HuH-7.5 (cell line): ENCODE results near the gene DPY19L3.
"Not testable (repeated sequence)": the region's sequence is repeated elsewhere in the genome, so short reads cannot be mapped to it uniquely, and the experiment has no call there.

Experiments
- DNase-seq: peaks from one replicate; pipeline ENCODE4 v3.0.0; 2011; ENCODE audit warnings: low spot score

The DPY19L3 gene, protein sequence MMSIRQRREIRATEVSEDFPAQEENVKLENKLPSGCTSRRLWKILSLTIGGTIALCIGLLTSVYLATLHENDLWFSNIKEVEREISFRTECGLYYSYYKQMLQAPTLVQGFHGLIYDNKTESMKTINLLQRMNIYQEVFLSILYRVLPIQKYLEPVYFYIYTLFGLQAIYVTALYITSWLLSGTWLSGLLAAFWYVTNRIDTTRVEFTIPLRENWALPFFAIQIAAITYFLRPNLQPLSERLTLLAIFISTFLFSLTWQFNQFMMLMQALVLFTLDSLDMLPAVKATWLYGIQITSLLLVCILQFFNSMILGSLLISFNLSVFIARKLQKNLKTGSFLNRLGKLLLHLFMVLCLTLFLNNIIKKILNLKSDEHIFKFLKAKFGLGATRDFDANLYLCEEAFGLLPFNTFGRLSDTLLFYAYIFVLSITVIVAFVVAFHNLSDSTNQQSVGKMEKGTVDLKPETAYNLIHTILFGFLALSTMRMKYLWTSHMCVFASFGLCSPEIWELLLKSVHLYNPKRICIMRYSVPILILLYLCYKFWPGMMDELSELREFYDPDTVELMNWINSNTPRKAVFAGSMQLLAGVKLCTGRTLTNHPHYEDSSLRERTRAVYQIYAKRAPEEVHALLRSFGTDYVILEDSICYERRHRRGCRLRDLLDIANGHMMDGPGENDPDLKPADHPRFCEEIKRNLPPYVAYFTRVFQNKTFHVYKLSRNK

DNA sequence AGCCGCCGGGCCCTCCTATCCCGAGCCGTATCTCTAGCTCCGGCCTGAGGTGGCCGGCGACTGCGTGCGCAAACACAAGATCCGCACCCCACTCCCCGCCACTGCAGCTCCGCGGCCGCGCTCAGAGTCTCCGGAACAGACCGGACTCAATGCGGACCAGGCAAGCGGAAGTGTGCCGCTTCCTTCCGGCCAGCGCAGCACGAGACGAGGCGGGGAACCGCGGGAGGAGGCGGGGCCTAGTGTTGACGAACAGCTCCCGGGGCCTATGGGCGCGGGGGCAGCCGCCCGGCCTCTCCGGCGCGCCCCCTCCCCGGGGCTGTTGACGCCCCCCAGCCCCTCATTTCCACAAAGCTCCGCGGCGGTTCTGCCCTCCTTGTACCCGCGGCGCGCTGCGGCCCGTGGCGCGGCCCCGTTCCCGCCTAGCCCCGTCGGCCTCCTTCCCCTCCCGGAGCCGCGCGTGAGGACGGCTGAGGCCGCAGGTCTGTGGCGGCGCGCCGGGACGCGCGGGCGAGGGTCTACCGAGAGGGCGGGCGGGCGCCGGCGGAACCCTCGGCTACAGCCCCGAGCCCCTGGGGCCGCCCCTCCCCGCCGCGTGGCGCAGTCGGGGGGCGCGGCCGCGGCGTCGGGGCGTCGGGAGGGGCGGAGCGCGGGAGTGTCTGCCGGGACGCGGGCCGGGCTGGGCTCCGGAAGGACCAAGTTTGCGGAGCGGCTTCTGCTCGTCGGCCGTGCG, at the start of gene DPY19L3:
Gene DPY19L3, plus strand, starts transcription at position 340 of the 730 bp plus-strand sequence. CDS start 2,484 bp downstream, outside the sequence.
- peak; percentile 86 for DNase-seq

DNA sequence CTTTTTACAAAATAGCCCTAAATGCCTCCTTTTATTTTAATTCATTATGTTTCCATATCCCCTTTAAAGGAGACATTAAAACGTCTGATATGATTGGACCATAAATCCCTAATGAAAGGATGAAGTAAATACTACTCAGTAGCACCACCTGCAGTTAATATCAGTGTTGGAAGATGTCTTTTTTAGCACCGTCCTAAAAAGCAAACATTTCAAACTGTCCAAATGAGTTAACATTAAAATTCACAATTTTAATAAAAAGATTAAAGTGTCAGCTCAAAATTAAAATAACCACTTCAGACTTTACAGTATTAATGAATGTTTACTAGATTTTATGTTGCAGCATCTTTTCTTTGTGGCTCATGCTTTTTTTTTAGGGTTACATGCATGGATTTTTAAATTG, 47.9 kb upstream of the DPY19L3 start:
- no peak for DNase-seq

DNA sequence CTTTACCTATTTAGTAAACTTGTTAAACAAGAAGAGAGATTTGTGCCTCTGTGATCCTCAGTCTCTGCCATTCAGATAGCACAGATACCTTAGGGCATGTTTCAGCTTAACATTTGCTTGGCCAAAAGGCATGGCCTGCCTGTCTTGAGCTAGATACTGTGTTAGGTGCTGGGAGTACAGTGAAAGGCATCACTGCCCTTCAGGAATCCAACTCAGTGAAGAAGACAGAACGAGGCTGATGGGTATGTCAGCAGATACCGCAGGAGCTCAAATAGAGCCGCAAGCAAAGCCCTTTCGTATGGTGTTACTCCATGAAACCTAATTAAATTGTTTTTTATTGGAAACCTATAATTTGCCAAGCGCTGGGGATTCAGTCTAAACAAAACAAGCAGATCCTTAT, 47.2 kb upstream of the DPY19L3 start:
- DNase-seq = no peak

DNA sequence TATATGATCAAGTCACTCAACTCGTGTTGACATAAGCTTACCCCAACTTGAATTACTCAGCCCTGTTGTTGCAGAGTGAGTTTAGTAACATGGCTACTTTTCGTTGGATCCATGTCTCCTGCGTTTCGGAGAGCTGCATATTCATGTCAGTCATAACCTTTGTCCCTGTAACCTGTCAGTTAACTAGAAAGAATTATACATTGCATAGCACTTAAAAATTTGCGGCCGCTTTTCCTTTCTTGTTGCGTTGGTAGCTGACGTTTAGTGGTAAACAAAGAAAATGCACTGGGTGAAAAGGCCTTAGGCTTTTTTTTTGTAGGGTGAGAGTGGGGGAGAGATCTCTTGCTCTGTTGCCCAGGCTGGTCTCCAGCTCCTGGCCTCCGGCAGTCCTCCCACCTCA, 46.0 kb upstream of the DPY19L3 start:
- DNase-seq = no peak

DNA sequence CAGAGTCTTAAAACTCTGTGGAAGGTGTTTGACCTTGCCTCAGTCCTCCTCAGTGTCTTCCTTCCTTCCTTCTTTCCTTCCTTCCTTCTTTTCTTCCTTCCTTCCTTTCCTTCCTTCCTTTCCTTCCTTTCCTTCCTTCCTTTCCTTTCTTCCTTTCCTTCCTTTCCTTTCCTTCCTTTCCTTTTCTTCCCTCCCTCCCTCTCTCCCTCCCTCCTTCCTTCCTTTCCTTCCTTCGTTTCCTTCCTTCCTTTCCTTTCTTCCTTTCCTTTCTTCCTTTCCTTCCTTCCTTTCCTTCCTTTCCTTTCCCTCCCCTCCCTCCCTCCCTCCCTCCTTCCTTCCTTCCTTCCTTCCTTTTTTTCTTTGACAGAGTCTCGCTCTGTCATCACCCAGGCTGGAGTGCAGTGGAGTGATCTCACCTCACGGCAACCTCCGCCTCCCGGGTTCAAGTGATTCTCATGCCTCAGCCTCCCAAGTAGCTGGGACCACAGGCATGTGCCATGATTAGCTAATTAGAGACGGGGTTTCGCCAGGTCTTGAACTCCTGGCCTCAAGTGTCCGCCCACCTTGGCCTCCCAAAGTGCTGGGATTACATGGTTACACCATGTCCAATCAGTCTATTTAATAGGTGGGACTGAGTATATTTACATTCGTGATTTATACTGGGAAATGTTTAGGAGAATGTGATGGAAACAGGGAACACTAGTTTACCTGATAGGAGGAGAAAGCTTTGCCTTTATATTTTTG, 43.8 kb upstream of the DPY19L3 start:
- DNase-seq = no peak

DNA sequence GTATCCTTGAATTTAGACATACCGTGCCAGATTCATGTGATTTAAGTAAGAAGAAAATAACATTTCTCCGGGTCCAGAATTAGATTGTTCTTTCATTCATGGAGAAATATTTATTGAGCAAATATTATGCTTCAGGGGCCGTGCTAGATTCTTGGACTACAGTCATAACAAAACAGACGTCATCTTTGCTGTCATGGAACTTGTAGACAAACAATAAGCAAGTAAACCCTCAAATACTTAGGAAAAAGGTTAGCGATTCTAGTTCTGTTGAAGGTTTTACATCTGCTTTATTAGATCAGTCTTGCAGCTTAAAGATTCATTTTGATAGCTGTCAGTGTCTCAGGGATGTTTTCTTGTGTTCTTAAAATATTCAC, 43.3 kb upstream of the DPY19L3 start:
- no peak for DNase-seq

DNA sequence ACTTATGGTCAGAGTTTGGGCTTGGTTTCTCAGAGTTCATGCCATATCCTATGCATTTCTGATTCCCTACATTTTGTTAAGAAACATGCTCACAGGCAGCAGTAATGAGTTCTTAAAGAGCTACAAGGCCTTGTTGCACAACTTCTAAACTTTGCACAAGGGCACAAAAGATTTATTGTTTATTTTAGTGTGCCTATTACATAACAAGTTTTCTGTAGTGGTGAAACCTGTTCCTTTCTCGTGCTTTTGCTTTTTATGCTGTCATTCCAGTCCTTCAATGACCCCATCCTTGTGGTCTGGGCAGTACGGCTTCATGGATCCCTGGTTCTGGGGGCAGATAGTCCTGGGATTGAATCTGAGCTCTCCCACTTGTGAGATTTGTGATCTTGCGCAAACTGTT, 42.4 kb upstream of the DPY19L3 start:
- no peak for DNase-seq

DNA sequence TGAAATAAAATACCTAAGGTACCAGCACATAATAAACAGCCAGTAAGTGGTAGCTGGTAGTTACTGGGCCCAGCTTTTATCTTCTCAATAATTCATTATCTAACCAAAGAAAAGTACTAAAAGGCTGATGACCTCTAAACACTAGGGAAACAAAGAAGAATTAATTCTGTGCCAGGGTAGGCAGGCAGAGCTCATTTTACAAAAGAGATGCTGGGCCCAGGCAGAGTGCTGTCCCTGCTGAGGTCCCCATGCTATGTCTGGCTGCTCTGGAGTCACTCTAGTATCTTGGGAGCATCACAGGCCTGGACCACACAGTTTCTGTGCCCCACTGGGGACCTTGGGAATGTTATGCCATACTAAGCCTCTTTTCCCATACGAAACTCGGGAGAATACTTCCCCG, 41.9 kb upstream of the DPY19L3 start:
- DNase-seq = no peak

DNA sequence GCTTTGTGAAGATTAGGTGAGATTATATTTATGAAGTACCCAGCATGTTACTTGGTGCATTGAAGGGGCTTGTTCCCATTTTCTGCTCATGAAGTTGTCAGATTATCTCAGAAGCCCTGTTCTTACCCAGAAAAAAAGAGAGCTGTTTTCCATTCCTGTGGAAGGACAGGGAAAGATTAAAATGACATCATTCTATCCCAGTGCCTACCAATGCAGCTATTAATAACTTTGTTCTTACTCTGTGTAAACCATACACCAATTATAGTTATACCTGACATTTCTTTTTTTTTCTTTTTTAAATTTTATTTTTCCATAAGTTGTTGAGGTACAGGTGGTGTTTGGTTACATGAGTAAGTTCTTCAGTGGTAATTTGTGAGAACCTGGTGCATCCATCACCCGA, 41.5 kb upstream of the DPY19L3 start:
- no peak for DNase-seq

DNA sequence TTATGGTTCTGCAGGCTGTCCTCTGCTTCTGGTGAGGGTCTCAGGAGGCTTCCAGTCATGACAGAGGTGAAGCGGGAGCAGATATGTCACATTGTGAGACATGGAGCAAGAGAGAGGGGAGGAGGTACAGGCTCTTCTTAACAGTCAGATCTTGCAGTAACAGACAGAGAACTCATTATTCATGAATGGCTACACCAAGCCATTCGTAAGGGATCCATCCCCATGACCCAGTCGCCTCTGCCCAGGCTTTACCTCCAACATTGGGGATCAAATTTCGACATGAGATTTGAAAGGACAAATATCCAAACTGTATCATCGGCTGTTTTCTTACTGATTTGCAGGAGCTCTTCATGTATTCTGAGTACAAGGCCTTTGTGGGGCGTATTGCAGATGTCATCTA, 38.5 kb upstream of the DPY19L3 start:
- DNase-seq = no peak

DNA sequence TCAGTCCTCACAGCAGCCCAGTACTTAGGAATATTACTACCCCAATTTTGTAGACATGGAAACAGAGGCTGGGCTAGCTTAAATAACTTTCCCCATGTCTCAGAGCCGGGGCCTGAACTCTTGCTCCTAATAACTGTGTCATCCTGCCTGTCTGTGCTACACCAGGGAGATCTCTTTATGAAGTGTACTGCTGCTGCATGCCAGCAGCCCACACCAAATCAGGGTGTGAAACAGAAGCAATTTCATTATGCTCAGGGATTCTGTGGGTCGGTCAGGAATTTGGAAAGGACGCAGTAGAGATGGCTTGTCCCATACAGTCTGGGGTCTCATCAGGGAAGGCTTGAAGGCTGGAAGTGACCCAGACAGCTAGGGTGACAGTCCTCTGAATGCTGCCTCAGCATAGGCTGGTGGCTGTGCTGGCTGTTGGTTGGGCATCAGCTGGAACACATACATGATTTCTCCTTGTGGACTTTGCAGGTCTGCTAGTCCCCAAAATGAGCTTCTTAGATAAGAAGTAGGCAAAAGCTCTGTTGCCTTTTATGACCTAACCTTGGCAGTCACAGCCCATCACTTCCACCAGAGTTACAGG, 37.5 kb upstream of the DPY19L3 start:
- no peak for DNase-seq

DNA sequence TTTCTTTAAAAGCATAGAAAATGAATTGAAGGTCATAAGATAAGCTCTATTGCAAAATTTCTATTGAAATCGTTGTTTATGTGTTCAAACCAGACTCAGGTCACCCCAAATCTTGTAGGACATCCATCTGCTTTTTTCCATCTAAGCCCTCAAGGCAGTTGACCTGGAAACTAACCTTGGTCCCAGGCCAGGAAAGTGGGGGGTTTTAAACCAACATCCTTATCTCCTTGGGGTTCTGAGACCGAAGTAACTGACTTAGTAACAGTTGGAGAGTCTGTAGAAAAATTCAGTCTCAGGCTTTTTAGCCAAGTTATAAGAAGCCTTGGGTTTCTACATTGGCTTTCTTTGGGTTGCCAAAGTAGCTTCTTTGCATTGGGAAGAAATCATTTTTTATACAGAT, 36.8 kb upstream of the DPY19L3 start:
- no peak for DNase-seq

DNA sequence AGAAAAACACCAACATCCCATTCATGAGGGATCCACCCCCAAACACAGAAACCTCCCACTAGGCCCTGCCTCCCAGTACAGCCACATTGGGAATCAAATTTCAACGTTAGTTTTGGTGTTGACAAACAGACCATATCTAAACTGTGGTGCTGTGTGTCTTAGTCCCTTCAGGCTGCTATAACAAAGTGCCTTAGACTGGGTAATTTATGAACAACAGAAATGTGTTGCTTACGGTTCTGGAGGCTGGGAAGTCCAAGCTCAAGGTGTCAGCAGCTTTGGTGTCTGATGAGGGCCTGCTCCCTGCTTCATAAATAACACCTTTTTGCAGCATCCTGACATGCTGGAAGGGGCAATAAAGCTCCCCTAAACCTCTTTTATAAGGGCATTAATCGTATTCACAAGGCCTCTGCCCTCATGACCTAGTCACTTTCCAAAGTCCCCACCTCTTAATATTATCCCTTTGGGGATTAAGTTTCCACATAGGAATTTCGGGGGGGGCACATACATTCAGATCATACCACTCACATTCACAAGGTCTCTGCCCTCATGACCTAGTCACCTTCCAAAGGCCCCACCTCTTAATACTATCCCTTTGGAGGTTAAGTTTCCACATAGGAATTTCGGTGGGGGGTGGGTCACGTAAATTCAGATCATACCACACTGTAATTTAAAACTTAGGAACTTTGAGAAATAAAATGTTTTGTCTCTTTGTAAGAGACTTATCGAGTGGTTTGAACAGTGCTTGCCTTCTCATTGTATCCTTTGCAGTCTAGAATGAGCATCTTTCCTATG, 32.6 kb upstream of the DPY19L3 start:
- no peak for DNase-seq

DNA sequence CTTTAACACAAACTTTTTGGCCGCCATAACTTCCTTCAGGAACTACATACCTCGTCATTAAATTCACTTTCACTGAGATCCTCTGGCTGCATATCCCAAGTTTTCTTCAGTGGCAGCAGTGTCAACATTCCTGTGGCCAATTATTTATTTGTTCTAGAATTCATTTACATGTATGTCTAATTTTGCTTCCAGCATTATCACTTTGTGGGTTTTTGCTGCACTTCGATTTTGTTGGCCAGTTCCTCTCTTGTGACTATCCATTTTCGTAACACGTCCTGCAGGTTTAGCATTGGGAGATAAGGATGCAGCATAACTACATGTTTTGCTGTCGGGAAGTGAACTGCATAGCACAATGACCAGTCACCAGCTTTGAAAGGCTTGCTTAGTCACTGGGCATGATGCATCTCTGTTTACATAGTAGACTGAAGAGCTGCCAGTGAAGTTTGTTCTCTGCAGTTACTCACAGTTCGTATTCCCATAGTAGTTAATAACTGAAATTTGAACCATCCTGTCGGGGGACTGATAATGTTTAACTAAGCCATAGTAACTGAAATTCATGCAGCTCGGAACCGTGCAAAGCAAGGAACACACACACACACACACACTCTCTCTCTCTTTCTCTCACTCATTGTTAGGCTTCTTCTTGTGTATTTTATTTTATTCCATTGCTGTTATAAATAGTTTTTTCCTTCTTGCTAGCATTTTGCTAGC, 31.8 kb upstream of the DPY19L3 start:
- peak; percentile 53 for DNase-seq

DNA sequence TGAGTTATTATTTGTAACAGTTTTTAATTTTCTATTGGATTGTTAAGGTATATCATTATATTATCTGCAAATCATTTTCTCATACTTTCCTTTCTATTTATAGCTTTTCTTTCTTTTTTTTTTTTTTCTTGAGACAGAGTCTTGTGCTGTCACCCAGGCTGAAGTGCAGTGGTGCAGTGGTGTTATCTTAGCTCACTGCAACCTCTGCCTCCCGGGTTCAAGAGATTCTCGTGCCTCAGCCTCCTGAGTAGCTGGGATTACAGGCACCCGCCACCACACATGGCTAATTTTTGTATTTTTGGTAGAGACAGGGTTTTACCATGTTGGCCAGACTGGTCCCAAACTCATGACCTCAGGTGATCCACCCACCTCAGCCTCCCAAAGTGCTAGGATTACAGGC, 31.2 kb upstream of the DPY19L3 start:
- not testable (repeated sequence) for DNase-seq

DNA sequence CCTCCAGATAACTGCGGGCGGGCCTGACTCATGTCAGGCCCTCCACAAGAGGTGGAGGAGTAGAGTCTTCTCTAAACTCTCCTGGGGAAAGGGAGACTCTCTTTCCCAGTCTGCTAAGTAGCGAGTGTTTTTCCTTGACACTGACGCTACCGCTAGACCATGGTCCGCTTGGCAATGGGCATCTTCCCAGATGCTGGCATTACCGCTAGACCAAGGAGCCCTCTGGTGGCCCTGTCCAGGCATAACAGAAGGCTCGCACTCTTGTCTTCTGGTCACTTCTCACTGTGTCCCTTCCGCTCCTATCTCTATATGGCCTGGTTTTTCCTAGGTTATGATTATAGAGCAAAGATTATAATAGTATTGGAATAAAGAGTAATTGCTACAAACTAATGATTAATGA, 28.5 kb upstream of the DPY19L3 start:
- not testable (repeated sequence) for DNase-seq

DNA sequence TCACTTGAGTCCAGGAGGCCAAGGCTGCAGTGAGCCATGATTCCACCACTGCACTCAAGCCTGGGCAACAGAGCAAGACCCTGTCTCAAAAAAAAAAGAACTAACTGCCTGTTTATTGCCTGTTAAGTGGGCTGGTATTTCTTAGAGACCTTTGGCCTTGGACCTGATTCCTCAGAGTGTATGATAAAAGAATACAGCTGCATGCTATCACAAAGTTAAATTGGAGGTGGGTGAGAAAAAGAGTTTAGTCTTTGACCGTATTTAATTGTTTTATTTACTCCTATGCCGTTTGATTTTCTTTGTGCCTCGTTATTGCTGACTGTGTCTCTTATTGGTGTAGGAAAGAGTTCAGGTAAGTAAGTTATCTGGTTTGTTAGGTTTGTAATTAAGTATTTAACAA, 25.3 kb upstream of the DPY19L3 start:
- DNase-seq = no peak

DNA sequence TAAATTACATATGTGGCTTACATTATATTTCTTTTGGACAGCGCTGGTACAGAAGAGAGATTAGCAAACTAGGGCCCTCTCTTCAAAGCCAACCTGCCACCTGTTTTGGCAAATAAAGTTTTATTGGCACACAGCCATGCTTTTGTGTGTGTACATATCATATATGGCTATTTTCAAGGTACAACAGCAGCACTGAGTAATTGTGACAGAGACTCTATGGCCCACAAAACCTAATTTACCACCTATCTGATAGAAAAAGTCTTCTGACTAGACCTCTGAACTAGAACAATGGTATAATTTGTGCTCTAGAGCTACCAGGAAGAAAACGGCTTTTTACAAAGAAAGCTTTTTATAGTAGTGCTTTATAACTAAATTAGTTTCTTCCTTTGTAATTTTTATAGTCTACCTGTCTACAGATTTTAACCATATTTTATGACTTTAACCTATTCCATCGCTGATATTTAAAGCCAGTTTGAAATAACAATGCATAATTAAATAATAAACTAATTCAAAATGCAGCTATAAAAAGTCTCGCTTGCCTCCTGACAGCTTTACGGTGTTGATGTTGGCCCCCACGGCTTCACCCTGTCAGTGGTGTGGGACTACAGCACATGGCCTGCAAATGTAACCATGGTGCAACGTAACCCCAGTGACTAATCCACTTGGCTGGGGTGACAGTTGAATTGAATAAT, 17.7 kb upstream of the DPY19L3 start:
- DNase-seq = no peak

DNA sequence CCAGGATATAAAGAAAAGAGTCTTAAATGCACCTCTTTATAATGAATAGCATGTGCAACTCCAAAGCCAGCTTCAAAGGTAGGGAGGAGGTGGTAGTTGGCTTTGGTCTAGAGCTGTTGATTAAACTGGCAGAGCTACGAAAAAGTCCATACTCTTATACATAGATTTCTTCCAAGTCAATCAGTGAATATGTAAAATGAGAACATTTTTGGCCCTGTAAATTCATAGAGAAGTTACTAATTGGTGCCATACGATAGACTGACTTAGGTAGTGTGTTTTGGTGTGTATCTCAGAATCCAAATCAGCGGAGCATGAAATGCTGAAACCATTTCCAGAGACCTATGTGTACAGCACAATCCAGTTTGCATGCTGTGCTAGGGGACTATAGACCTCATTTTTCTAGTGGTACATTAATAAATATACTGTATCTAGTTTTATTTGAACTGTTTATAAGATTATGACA, 17.1 kb upstream of the DPY19L3 start:
- no peak for DNase-seq

DNA sequence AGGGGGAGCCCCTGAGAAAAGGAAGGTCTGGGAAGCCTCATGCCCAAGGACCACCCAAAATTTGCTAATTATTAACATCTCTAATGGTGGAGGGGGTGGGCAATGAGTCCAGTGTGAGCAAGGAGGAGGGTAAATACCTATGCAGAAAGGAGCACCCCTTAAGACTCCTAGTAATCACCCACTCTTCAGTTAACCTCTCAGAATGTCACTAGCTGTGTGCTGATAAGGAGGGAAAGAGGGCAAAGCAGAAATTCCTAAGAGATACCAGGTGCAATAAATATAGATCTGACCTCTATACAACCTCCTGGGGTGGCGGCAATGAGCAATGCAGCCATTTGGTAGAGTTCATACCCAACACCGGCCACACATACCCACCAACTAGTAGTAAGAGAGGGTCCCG, 12.7 kb upstream of the DPY19L3 start:
- no peak for DNase-seq
